Renal cortex interstitium (tissue), 15 donors: ENCODE results near the gene BRD9. TPM values are rescaled to one million over a fixed set of nuclear protein-coding genes. Genes with fewer than 3 reads are reported as not detected.
"Not testable (repeated sequence)": the region's sequence is repeated elsewhere in the genome, so short reads cannot be mapped to it uniquely, and the experiment has no call there.

ENCODE experiments used
- DNase-seq, 11 donors: peaks; one replicate each; pipeline ENCODE4 v3.0.0-alpha.2; 2013; ENCODE audit warnings: low read depth in 9 of 11, low spot score in 4 of 11; ENCODE audit errors: extremely low read depth in 1 of 11
- long read RNA-seq, 16 experiments: transcript quantifications; one replicate each; lab custom pipeline, GENCODE V29; 2026
- polyA plus RNA-seq, 3 donors: library from polyadenylated mRNA; unstranded; fragments of 120-200 nt; gene quantifications; one replicate each; pipeline ENCODE4 v1.2.1, GENCODE V29; 2013; ENCODE audit not compliant: insufficient read length in 3 of 3

BRD9 gene
- polyA plus RNA-seq, result 10 to 100 TPM; 38.7 to 46.1 (median 42.4) TPM
- long read RNA-seq, donor 1, partial matches to known transcripts, result 13 of 14 reads
- long read RNA-seq, donor 1, other reads (novel, unspliced or antisense), result 0 of 14 reads
- long read RNA-seq, donor 2, partial matches to known transcripts, result 9 of 9 reads
- long read RNA-seq, donor 2, other reads (novel, unspliced or antisense), result 0 of 9 reads
- long read RNA-seq, donor 3, partial matches to known transcripts, result 7 of 7 reads
- long read RNA-seq, donor 3, other reads (novel, unspliced or antisense), result 0 of 7 reads
- long read RNA-seq, donor 4, partial matches to known transcripts, result 11 of 15 reads
- long read RNA-seq, donor 4, other reads (novel, unspliced or antisense), result 0 of 15 reads
- long read RNA-seq, donor 5, result 0 reads
- long read RNA-seq, donor 6, partial matches to known transcripts, result 11 of 13 reads
- long read RNA-seq, donor 6, other reads (novel, unspliced or antisense), result 0 of 13 reads
- long read RNA-seq, donor 7, partial matches to known transcripts, result 10 of 10 reads
- long read RNA-seq, donor 7, other reads (novel, unspliced or antisense), result 0 of 10 reads
- long read RNA-seq, donor 8, result 0 reads
- long read RNA-seq, donor 9, partial matches to known transcripts, result 6 of 7 reads
- long read RNA-seq, donor 9, other reads (novel, unspliced or antisense), result 0 of 7 reads
- long read RNA-seq, donor 10, partial matches to known transcripts, result 27 of 27 reads
- long read RNA-seq, donor 10, other reads (novel, unspliced or antisense), result 0 of 27 reads
- long read RNA-seq, donor 11, partial matches to known transcripts, result 5 of 8 reads
- long read RNA-seq, donor 11, other reads (novel, unspliced or antisense), result 0 of 8 reads
- long read RNA-seq, donor 12, partial matches to known transcripts, result 0 of 1 reads
- long read RNA-seq, donor 12, other reads (novel, unspliced or antisense), result 0 of 1 reads
- long read RNA-seq, donor 13, result 0 reads
- long read RNA-seq, donor 14, partial matches to known transcripts, result 6 of 8 reads
- long read RNA-seq, donor 14, other reads (novel, unspliced or antisense), result 0 of 8 reads
- long read RNA-seq, donor 15, result 0 reads
- long read RNA-seq, donor 16, transcript BRD9-202 (16 exons, 2,156 nt), result major isoform, 5 of 84 reads
- long read RNA-seq, donor 16, transcript BRD9-214 (2 exons, 1,916 nt), result major isoform, 5 of 84 reads
- long read RNA-seq, donor 16, partial matches to known transcripts, result 68 of 84 reads
- long read RNA-seq, donor 16, other reads (novel, unspliced or antisense), result 6 of 84 reads

DNA sequence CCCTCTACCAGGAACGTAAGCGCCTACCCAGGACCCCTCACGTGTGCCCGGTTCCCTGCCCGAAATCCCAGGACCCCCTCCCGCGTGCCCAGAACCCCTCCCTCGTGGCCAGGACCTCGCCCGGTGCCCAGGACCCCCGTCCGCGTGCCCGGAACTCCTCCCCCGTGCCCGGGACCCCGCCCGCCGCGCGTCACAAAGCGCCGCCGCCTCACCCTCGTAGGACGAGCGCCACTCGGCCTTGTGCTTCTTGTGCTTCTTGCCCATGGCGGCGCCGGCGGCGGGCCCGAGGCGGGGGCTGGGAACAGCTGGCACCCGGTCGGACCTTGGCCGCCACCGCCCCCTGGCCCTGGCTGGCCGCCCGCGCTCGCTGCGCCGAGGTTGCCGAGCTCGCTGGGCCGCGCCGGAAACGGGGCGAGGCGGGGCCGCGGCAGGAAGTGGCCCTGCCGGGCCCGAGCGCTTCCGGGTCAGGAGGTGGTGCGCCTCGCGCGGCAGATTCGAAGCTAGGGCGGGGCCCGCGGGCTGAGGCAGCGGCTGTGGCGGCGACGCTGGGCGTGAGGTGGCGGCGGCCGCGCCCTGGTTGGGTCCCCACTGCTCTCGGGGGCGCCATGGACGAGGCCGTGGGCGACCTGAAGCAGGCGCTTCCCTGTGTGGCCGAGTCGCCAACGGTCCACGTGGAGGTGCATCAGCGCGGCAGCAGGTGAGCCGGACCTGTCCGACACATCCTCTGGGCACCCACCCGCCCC lies at the start of gene BRD9, which contains the start of gene TRIP13:
BRD9 (minus strand) TSS at position 408 of the 743 bp plus-strand sequence; CDS start at position 264, 144 bp downstream.
TRIP13 (plus strand) TSS at position 491 of the 743 bp plus-strand sequence; CDS start at position 606, 115 bp downstream.
- DNase-seq, result peak; percentile 29 to 78 (median 67)

DNA sequence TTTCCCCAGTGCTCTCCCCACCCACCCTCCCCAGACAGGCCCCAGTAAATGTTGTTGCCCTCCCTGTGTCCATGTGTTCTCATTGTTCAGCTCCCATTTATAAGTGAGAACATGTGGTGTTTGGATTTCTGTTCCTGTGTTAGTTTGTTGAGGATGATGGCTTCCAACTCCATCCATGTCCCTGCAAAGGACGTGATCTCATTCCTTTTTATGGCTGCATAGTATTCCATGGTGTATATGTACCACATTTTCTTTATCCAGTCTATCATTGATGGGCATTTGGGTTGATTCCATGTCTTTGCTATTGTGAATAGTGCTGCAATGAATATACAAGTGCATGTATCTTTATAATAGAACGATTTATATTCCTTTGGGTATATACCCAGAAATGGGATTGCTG lies 48.1 kb upstream of the BRD9 start:
- not testable (repeated sequence) for DNase-seq

- no peak for DNase-seq
These were observed 46.8 kb upstream of the BRD9 start for GRCh38 chr5:939368-939767.

- DNase-seq, result no peak
These were observed 44.7 kb upstream of the BRD9 start for GRCh38 chr5:937151-937924.

DNA sequence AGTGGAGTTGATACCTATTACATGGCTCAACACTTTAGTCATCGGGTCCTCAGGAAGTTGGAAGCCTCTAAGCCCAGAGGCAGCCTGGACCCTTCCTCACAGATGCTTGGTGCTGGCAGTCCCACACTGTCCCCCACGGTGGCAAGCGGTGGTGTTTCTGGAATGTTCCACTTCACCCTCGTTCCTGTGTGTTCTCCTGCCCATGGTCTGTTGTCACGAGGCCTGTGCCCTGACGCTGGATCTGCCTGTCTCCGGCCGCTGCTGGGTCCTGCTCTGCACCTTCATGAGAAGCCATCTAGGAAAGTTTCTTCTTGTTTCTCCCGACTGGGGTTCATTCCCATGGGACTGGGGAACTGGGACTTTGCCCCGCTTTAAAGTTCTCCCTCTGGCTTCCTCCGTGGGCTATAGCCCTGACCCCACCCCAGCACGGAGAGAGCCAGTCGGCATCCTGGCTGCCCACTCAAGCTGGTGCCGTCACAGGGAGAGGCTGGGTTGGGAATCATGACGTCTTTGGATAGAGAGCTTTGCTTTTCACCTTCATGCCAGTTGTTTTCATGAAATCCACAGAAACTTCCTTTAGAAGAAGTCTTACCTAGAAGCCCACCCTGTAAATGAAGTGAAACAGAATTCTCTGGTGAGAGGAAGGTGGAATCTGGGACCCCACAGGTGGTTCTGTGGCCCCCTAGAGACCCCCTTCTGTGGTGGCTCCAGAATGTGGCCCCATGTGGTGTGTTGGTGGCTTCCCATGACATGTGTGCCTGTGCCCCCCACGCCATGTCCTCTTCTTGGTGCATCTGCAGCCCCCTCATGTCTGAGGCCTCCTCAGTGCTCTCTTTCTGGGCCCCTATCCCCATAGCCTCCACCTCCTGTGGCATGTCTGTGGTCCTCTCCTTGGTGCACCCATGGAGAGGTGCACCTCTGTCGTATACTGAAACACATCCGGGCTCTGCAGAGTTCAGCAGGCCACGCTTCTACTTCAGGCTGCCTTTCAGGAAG lies 43.8 kb upstream of the BRD9 start:
- DNase-seq, result no peak

DNA sequence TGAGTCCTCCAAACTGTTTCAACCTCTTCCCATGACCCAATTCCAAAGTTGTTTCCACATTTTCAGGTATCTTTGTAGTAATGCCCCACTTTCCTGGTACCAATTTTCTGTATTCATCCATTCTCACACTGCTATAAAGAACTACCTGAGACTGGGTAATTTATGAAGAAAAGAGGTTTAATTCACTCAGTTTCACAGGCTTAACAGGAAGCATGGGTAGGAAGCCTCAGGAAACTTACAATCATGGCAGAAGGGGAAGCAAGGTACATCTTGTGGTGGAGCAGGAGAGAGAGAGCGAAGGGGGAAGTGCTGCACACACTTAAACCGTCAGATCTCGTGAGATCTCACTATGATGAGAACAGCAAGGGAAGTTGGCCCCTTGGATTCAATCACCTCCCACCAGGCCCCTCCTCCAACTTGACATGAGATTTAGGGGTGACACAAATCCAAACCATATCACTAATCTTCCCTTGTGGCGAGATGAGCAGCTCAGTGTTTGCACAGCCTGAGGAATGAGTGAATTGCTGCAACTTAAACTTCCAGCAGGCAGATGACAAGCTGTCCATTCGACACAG lies 43.0 kb upstream of the BRD9 start:
- no peak for DNase-seq

DNA sequence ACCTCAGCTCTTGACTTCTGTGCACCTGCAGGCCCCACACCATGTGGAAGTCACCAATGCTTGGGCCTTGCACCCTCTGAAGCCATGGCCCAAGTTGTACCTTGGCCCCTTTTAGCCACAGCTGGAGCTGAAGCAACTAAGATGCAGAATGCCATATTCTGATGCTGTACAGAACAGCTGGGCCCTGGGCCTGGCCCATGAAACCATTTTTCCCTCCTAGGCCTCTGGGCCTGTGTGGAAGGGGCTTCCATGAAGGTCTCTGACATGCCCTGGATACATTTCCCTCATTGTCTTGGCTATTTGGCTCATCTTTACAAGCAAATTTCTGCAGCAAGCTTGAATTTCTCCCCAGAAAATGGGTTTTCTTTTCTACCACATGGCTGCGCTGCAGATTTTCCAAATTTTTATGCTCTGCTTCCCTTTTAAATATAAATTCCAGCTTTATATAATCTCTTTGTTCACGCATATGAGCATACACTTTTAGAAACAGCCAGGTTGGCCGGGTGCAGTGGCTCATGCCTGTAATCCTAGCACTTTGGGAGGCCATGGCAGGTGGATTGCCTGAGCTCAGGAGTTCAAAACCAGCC lies 41.9 kb upstream of the BRD9 start:
- DNase-seq, result not testable (repeated sequence)

- not testable (repeated sequence) for DNase-seq
These were observed 41.4 kb upstream of the BRD9 start for GRCh38 chr5:933951-934350.

- DNase-seq, result no peak
These were observed 40.8 kb upstream of the BRD9 start for GRCh38 chr5:933251-933861.

DNA sequence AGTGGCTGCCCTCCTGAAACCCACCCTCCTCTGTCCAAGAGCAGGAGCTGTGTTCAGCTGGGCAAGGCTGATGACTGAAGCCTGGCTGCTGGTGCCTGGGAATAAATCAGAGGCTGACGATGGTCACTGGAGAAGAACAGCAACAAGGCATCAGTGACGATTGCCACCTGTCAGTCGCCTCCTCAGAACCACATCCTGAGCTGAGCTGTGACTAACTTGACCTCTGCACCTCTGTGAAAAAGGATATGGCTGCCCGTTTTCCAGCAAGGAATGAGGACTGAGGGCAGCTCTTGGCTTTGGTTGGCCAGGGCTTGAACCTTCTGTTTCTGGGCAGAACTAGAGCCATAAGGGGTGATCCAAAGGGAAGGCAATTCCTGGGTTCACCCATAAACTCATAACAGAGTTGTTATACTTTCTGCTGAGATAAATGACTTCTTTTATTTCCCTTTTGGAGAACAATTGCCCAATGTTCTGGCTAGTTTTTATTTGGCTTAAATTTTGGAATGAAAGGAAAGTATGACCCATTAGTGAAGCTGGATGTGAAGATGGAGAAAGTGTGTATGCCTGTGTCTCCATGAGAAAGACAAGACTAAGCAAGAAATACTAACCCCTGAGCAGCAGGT lies 40.1 kb upstream of the BRD9 start:
- no peak for DNase-seq

GRCh38 chr5:932151-932627 lies 39.6 kb upstream of the BRD9 start:
- no peak for DNase-seq

- DNase-seq, result no peak
These were observed 39.1 kb upstream of the BRD9 start for GRCh38 chr5:931570-932145.

DNA sequence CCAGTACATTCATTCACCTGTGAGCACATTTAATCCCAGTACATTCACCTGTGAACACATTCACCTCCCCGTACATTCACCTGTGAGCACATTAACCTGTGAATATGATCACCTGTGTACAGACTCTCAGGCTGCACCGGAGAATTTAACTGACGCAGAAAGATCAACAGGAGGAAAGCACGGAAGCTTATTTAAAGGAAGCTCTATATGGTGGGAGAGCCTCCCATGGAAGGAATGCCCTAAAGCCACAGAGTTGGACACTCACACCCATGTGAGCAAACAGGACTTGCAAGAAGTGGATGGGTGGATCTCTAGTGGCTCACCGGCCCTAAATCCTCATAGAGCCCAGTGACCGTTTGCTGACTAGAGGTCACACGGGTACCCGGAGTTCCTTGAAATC lies 38.3 kb upstream of the BRD9 start:
- no peak for DNase-seq

- no peak for DNase-seq
These were observed 37.0 kb upstream of the BRD9 start for GRCh38 chr5:929596-929995.

DNA sequence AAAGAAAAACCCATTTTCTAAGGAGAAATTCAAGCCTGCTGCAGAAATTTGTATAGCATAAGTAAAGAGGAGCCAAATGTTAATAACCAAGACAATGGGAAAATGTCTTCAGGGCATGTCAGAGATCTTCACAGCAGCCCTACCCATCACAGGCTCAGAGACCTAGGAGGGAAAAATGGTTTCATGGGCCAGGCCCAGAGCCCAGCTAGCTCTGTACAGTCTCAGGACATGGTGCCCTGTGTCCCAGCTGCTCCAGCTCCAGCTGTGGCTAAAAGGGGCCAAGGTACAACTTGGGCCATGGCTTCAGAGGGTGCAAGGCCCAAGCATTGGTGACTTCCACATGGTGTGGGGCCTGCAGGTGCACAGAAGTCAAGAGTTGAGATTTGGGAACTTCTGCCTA lies 36.6 kb upstream of the BRD9 start:
- not testable (repeated sequence) for DNase-seq
